T47D (cell line): ENCODE measurements around the gene SPIC.
"Not testable (repeated sequence)": the region's sequence is repeated elsewhere in the genome, so short reads cannot be mapped to it uniquely, and the experiment has no call there.

Experiments
- DNase-seq, 2 experiments: peaks; one replicate each; pipeline versions ENCODE4 v3.0.0 to v3.0.0-alpha.2; 2011 to 2012; ENCODE audit warnings: low read depth in 1 of 2, low spot score in 1 of 2
- JUND ChIP-seq: IDR thresholded peaks from 2 replicates; pipeline ENCODE4 v1.6.1; 2012; ENCODE audit warnings: low read depth
- in situ Hi-C: cut with HindIII; loops from 2 replicates; pipeline ENCODE4 v1.10.0; 2016; ENCODE audit warnings: low sequenced_read_pairs, low pct_unique_long_range_greater_than_20kb

SPIC gene

DNA sequence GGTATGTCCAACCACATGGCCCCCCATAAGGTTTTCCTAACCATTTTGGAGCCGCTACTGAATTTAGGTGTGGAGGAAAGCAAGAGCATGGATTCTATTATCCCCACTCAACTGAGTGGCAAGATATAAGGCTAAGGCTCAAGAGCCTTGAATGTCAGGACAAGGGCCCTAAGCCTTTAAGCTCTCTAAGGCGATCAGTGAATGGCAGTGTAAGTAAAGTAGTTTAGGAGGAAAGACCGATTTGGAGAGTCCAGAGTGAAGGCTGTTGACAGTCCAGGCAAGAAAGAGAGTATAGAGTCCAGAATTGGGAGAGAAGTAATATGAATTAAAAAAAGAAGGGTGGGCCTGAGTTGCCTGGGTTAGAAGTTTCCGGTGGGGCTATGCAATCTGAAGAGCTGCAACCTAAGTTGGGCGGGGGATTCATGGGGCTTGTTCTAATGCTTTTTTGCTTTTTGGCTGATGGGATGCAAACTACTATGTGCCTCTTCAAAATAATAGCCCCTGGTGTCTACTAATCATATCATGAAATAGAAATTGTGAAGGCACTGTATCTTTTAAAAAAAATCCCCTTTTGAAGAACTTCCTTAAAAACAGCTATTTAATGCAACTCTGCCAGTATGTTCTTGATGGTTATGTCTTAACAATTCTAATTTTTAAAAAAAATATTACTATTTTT is at the start of gene SPIC:
Gene SPIC (plus strand): TSS at position 626 of the 676 bp plus-strand sequence. CDS start 1,569 bp downstream, outside the sequence.
- in situ Hi-C loops: no loop called here
- no peak for DNase-seq
- no peak for TF ChIP-seq JUND

DNA sequence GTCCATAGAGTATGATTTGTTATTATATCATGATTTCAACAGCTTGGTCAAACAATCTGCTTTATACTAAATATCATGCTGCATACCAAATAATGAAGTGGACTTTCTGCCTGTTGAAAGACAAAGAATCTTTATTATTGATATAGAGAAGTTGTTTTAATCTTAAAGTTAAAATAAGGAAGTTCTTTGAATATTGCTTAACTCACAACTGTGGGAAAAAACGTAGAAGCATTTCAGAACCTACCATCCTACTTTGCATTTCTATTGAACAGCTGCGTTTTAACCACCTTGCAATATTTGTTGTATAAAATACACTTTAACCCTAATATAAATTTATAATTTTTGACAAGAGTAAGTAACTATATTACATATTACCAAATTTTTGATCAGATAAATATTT is 44.7 kb upstream of the SPIC start:
- DNase-seq: no peak
- TF ChIP-seq JUND: no peak
- in situ Hi-C loops: no loop called here

DNA sequence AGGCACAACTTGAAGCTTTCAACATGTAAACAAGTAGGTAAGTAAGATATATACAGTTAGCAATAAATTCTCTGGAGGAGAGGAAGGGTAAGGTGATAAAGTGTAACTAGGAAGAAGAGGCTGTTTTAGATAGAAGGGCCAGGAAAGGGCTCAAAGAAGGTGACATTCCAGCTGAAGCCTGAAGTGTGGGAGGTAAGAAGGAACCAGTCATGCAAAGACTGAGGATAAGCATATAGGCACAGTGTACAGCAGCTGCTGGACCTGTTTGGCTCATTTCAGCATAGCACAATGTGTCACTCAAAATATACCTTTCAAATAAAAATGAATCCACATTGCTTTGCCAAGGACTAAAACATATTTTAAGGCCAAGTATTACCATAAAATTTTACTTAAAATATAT is 39.0 kb upstream of the SPIC start:
- in situ Hi-C loops: no loop called here
- no peak for TF ChIP-seq JUND
- DNase-seq: peak; percentile 47 to 78

DNA sequence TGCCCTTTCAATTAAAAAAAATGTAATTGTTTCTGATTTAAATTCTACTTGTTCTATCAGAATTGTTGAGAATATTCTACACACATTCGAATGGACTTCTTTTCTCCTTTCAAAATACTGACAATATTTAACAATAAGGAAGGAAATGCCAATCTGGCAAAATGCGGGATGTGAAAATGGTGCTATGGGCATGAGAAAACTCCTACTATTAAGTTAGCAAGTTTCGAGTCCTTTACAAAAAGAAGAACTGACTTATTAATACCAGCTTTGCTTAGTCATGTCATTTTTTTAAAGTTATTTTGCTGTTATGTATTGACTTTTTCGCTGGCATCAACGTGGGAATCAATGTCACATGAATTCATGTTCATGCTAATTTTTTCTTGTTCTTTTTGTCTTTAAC is 35.9 kb upstream of the SPIC start:
- TF ChIP-seq JUND: no peak
- no peak for DNase-seq
- in situ Hi-C loops: no loop called here

DNA sequence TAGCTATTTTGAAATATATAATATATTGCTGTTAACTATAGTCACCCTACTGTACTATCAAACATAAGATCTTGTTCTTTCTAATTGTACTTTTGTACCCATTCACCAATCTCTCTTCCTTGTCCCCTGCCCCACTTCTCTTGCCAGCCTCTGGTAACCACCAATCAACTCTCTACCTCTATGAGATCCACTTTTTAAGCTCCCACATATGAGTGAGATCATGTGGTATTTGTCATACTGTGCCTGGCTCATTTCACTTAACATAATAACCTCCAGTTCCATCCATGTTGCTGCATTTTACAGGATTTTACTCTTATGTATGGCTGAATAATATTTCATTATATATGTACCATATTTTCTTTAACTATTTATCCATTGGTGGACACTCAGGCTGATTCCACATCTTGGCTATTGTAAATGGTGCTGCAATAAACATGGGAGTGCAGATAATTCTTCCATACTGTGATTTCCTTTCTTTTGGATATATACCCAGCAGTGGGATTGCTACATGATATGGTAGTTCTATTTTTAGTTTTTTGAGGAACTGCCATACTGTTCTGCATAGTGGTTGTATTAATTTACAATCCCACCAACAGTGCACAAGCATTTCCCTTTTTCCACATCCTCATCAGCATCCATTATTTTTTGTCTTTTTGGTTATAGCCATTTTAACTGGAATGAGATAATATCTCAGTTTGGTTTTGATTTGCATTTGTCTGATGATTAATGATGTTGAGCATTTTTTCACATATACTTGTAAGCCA is 33.5 kb upstream of the SPIC start:
- no peak for TF ChIP-seq JUND
- in situ Hi-C loops: no loop called here
- DNase-seq: no peak

DNA sequence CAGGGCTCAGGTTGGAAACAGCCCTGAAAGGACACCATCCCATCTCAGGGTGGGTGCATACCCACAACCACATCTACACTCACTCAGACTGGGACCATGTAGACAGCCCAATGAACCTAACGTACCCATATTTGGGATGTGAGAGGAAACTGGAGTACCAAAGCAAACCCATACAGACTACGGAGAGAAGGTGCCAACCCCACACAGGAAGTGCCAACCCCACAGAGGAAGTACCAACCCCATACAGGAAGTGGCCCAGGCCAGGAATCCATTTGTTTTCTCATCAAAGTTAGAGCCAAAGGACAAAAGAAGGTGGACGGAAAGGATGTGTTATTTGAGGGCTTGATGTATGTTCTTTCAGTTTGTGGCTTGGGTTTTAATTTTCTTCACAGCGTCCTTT is 19.5 kb upstream of the SPIC start:
- in situ Hi-C loops: no loop called here
- DNase-seq: no peak
- no peak for TF ChIP-seq JUND

DNA sequence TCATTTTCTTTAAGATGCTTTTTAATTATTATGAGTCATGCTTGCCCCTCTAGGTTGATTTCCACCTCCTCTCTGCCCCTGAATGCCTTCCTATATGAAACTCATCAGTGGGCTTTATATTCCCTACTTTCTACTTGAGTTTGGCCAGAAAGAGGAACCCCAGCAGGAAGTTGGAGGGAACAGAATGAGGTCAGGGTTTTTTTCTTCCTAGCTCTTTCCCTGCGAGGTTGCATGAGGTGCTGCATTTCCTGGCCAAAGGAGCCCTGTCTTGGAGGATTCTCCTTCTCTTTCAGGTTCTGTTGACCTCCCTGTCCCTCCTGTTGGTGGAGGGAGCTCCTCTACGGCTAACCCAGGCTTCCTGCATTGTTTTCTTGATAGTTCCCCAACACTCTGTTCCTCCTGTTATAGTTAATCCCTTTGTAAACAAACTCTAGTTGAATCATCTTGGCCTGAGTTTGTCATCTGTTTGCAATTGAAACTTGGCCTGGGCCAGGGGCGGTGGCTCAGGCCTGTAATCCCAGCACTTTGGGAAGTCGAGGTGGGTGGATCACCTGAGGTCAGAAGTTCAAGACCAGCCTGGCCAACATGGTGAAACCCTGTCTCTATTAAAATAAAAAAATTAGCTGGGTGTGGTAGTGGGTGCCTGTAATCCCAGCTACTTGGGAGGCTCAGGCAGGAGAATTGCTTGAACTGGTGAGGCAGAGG is 15.3 kb upstream of the SPIC start:
- DNase-seq: peak; percentile 41 to 67
- in situ Hi-C loops: no loop called here
- TF ChIP-seq JUND: no peak

DNA sequence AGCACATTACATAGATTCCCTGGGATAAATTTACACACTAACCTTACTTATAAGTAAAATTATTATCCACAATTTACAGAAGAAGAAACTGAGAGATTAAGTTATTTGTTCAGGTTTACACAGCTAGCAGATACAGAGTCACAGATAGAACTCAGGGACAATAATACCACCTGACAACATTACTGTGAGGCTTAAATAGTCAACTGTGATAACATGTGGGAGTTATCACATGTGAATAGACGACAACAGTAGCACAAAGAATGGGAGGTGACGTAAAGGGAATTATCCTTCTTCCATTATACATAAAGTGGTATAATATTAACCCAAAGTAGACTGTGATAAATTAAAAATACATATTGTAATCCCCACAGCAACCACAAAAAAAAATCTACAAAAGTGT is 6.2 kb upstream of the SPIC start:
- no peak for TF ChIP-seq JUND
- DNase-seq: no peak
- in situ Hi-C loops: no loop called here

DNA sequence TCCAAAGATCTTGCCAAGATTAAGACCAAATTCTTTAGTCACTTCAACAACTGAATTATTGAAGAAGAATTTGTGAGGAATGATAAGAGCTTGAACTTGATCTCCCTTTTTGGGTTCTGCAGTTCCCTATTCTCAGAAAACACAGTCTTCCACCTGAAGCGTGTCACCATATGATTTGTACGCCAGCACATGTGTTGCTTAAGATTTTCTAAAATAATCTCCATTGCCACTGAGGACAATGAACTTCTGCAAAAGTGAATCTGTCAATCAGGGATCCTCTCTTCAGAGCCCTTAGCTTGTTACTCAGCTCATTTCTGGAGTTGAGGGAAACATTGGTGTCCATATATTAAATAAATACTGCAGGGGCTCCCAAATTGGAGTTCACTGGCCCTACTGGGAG is 4.2 kb upstream of the SPIC start:
- TF ChIP-seq JUND: no peak
- in situ Hi-C loops: no loop called here
- DNase-seq: no peak

DNA sequence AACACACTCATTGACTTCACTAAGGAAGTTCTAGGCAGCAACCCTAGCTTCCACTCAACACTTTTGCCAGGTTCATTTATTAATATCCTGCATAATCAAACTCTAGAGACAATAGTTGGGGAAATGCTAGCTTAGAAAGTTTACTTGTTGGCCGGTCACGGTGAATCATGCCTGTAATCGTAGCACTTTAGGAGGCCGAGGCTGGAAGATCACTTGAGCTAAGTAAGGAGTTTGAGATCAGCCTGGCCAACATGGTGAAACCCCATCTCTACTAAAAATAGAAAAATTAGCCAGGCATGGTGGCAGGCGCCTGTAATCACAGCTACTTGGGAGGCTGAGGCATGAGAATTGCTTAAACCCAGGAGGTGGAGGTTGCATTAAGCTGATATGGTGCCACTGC is 3.3 kb upstream of the SPIC start:
- in situ Hi-C loops, DNase-seq: not testable (repeated sequence)

DNA sequence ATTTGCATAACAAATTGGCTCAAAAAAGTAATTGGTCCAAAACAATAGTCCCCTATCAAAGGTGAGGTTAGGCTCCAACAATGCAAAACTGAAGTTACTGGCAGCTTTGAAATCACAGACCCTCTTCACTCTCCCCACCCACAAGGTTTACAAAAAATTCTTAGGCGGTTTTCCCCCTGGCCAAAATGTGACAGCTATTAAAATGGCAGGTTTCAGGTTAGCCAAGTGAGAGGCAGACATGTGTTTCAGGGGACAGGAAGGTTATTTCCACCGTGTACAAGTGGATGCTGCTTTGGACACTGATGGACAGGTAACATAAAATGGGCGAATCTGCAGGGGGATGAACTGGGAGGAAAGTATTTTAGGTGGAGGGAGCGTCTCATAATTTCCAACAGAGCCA is 888 bp upstream of the SPIC start:
- no peak for DNase-seq
- in situ Hi-C loops: no loop called here
- no peak for TF ChIP-seq JUND

DNA sequence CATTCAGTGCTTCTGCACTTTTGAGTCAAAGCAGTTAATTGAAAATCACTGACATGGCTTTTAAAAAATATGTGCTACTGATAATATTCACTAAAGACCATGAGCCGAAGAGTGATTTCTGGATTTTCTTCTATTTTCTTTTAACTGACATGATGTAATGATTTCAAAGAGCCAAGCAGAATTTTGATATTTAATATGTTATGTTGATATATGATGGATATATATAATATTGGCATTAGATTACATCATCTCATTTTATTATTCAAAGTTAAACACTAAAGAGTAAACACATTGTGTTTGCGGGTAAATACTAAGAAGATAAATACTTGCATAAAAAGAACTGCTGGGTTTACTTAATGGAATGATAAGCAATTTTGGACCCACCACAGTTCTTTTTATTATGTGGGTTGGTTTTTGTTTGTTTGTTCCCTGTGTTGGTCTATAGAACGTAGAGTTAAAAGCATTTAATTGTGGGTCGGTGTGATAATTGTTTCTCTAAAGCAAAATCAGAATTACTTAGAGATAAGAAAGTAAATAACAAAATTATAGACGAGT is 692 bp downstream of the SPIC start:
- in situ Hi-C loops: no loop called here
- DNase-seq: peak in 1 of 2 experiments; percentile 18
- TF ChIP-seq JUND: peak; percentile 52; the same call in 1 of the 2 replicates

DNA sequence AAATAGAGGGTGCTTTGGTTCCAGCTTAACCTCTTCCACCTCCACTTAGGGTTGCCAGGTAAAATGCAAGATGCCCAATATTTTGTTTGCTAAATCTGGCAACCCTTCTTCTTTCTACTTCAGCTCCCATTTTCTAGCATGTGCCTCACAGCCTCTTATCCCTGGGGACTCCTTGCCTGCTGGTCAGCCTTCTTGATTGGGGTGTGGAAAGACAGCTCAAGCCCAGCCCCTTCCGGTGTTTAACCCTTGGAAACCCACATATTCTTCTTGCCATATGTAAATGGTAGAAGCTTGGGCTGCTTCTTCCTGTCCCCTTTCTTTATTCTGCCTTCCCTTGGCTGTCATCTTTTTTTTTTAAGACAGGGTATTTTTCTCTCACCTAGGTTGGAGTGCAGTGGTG is 5.7 kb downstream of the SPIC start:
- no peak for DNase-seq
- in situ Hi-C loops: no loop called here
- TF ChIP-seq JUND: no peak
